HG02938 (cell line): ENCODE data around the gene STARD9.
"Not testable (repeated sequence)": the region's sequence is repeated elsewhere in the genome, so short reads cannot be mapped to it uniquely, and the experiment has no call there.

Source experiments
- ATAC-seq: cut with Tn5 transposase; IDR thresholded peaks from one replicate; pipeline ENCODE4 v1.9.1; 2021; ENCODE audit warnings: mild to moderate bottlenecking, moderate library complexity; ENCODE audit not compliant: unreplicated experiment

STARD9 gene

GRCh38 chr15:42575188-42576039 is at the start of gene STARD9:
Gene STARD9 (plus strand): TSS chr15:42575606. CDS start chr15:42575716, 110 bp downstream.
- ATAC-seq, result peak; percentile 90

- no peak for ATAC-seq
These were observed 46.4 kb upstream of the STARD9 start for GRCh38 chr15:42528970-42529369.

DNA sequence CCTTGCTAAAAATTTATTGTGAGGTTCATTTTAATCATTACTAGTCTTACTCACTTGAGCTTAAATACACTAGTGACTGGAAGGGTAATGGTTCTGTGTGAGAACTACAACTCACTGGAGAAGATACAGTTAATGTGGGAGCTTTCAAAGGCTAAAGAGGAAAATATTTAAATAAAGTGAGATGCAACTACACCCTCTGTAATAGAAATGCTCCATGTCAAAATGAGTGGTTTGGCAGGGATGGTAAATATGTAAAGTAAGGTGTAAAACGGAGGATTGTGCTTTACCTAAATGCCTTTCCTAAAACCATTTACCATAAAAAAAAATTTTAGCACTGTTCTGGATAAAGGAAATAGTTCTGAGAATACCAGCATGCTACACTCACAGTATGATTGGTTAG is 42.2 kb upstream of the STARD9 start:
- ATAC-seq, result no peak

GRCh38 chr15:42544853-42545629 is 30.4 kb upstream of the STARD9 start:
- ATAC-seq, result no peak

GRCh38 chr15:42547918-42548248 is 27.5 kb upstream of the STARD9 start:
- ATAC-seq, result peak; percentile 7

GRCh38 chr15:42548249-42549031 is 27.0 kb upstream of the STARD9 start, which contains the start of the genes HAUS2 and LRRC57:
Gene HAUS2 (plus strand): TSS chr15:42548838. CDS start chr15:42548873, 35 bp downstream.
Gene LRRC57 (minus strand): TSS chr15:42548793. CDS start chr15:42548434, 359 bp downstream.
- ATAC-seq, result peak; percentile 73

DNA sequence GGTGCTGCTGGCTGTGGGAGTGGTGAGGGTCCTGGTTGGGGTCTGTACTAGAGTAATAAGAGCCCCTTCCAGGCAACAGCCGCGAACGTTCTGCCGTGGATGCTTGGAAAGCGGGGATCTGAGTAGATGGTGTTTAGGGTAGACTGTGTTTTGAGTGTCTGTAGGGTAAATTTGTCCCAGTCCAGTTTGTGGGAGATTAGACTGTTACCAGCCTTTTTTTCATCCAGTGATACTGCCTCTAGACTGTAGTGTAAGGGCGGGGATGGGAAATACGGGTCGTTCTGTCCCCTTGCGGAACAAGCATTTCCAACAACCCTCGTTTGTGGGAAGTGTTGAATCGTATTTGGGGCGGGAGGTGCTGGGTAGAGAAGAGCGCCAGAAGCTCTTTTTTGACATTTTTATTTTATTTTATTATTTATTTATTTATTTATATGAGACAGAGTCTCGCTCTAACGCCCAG is 26.3 kb upstream of the STARD9 start:
- ATAC-seq, result peak; percentile 31

DNA sequence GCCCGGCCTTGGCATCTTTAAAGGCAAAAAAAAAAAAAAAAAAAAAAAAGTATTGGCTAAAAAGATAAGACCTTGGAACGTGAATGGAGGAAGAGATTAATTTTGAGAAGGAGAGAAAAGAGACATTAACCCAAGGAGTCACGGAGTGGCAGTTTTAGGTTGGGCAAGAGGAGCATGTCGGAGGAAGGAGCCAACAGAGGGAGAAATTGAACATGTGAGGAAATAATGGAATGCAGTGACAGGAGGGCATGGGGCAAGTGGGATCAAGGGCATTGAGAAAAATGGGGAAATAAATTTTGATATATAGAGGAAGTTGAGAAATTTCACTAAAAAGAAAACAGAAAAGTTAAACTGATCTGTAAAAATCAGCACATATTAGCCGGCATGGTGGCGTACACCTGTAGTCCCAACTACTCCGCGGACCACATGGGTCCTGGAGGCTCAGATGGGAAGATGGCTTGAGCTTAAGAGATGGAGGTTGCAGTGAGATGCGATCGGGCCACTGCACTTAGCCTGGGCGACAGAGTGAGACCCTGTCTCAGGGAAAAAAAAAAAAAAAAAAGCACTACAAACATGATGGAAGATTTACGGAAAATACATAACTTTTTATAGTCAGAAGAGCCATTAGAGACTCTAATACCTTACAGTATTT is 25.5 kb upstream of the STARD9 start:
- no peak for ATAC-seq

- no peak for ATAC-seq
These were observed 21.9 kb upstream of the STARD9 start for GRCh38 chr15:42553554-42553953.

- not testable (repeated sequence) for ATAC-seq
These were observed 18.7 kb upstream of the STARD9 start for GRCh38 chr15:42556550-42557207.

GRCh38 chr15:42558739-42559138 is 16.7 kb upstream of the STARD9 start:
- ATAC-seq, result no peak

DNA sequence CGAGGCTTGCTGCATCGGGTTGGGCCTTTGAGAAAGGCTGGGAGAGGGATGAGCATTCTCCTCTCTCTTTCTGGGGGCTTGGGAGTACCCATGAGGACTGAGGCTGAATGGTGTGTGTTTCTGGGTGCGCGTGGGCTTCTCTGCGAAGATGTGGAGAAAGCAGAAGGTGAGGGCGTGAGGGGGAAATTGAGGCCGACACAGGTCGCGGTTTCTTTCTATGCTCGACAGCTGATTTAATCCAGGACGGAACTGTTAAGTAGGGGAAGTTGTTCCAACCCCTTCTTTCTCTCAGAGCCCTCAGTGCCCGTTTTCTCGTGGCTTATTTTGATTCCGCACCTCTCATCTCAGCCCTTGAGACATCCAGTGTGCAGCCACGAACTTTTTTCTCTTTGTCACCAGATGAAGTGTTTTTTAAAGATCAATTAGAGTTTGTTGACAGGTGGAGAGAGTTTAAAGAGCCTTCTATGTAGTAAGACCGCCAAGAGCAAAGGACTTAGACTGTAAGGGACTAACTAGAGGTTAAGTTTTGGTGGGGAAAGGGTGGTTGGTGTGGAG is 711 bp downstream of the STARD9 start:
- no peak for ATAC-seq

GRCh38 chr15:42576776-42577175 is 1.4 kb downstream of the STARD9 start:
- no peak for ATAC-seq

GRCh38 chr15:42577514-42578031 is 2.2 kb downstream of the STARD9 start:
- ATAC-seq, result no peak

- no peak for ATAC-seq
These were observed 3.7 kb downstream of the STARD9 start for GRCh38 chr15:42578984-42579537.

DNA sequence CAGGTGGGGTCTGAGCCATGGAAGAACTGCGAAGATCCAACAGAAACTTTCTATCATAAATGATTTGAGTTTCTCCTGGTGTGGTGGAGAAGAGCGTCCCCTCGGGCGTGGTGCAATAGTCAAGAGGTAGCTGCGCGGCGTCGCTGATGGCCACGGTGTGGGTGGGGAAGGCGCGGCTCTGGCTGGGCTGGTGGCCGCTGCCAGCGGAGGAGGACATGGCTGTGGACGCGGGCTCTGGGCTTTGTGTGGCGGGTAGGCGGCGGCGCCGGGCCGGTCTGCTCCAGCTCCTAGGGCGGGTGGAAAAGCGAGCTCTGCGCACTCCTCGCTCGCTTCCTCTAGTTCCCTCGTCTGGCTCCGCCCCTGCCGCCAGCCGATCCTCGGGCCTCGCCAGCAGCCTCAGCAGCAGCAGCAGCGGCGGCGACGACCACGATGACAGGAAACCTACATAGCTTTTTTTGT is 5.9 kb downstream of the STARD9 start:
- peak; percentile 69 for ATAC-seq

DNA sequence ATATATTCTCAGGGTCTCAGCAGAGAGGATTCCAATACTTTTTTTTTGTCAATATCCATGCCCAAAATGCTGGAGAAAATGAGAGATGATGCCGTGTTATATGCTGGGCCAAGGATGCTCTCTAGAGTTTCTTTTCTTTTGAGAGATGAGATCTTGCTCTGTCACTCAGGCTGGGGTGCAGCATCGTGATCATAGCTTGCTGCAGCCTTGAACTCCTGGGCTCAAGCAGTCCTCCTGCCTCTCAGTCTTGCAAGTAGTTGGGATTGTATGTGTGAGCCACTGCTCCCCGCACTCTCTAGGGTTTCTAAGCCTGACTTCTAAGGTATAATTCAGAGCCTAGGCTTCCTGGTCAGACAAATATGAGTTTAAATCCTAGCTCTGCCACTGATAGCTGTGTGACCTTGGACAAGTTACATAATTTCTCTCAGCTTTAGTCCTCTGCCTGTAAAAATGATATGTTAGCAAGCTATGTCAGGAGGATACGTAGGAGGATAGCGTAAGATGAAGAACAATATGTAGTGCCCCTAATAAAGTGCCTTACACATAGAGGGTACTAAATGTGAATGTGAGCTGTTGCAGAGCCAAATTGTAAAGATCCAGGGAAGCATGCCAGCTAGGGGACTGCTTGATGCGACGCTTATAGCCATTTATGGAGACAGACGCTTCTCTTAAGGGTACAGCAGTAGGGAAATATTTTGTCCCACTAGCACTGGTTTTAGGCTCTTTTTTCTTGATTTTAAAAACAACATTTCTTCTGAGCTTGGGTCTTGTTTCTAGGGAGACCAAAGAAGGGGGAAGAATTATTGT is 7.4 kb downstream of the STARD9 start:
- no peak for ATAC-seq
